Measurements from ENCODE around the gene DNAI1.
A peak's percentile ranks its signal among the peaks of the same experiment; 100 is the strongest.

Gene DNAI1

GRCh38 chr9:34442770-34443169, 15.8 kb upstream of the DNAI1 start:
- H3K27me3 ChIP-seq (ENCODE audit: insufficient read depth, poor library complexity, severe bottlenecking): no peaks in the 10 kb centered on the region
- no peak overlapping the region for H3K4me3 ChIP-seq (replicated peaks; ENCODE audit: insufficient read depth, low read length)
- DNase-seq (ENCODE audit: low read depth in 1 of 2, low spot score in 1 of 2): no peak
- TF ChIP-seq SPI1 (IDR thresholded peaks at IDR 0.05; ENCODE audit: borderline replicate concordance, low read depth) (no peak), GABPA (IDR thresholded peaks at IDR 0.05; ENCODE audit: low read depth) (no peak), POLR2AphosphoS5 (IDR thresholded peaks at IDR 0.05; ENCODE audit: low read depth) (no peak), CTCF (IDR thresholded peaks at IDR 0.05; ENCODE audit: insufficient read depth, low read length) (no peak), REST (IDR thresholded peaks at IDR 0.05; ENCODE audit: insufficient replicate concordance, low read depth) (no peak)
- H3K27ac ChIP-seq (replicated peaks): no peak overlapping the region

GRCh38 chr9:34443533-34443932, 15.1 kb upstream of the DNAI1 start:
- Histone ChIP-seq H3K27me3 (ENCODE audit: insufficient read depth, poor library complexity, severe bottlenecking) (no peaks in the 10 kb centered on the region), H3K4me3 (replicated peaks; ENCODE audit: insufficient read depth, low read length) (no peak overlapping the region), H3K27ac (replicated peaks) (no peak overlapping the region)
- no peak for DNase-seq (ENCODE audit: low read depth in 1 of 2, low spot score in 1 of 2)
- TF ChIP-seq POLR2AphosphoS5 (IDR thresholded peaks at IDR 0.05; ENCODE audit: low read depth): no peak
- no peak for TF ChIP-seq SPI1 (IDR thresholded peaks at IDR 0.05; ENCODE audit: borderline replicate concordance, low read depth)
- no peak for TF ChIP-seq REST (IDR thresholded peaks at IDR 0.05; ENCODE audit: insufficient replicate concordance, low read depth)
- TF ChIP-seq GABPA (IDR thresholded peaks at IDR 0.05; ENCODE audit: low read depth): no peak
- no peak for TF ChIP-seq CTCF (IDR thresholded peaks at IDR 0.05; ENCODE audit: insufficient read depth, low read length)

GRCh38 chr9:34443976-34444375, 14.6 kb upstream of the DNAI1 start:
- no peak overlapping the region for H3K4me3 ChIP-seq (replicated peaks; ENCODE audit: insufficient read depth, low read length)
- no peak for DNase-seq (ENCODE audit: low read depth in 1 of 2, low spot score in 1 of 2)
- no peak overlapping the region for H3K27ac ChIP-seq (replicated peaks)
- TF ChIP-seq REST (IDR thresholded peaks at IDR 0.05; ENCODE audit: insufficient replicate concordance, low read depth) (no peak), GABPA (IDR thresholded peaks at IDR 0.05; ENCODE audit: low read depth) (no peak), CTCF (IDR thresholded peaks at IDR 0.05; ENCODE audit: insufficient read depth, low read length) (no peak), SPI1 (IDR thresholded peaks at IDR 0.05; ENCODE audit: borderline replicate concordance, low read depth) (peak; percentile 68), POLR2AphosphoS5 (IDR thresholded peaks at IDR 0.05; ENCODE audit: low read depth) (no peak)
- H3K27me3 ChIP-seq (ENCODE audit: insufficient read depth, poor library complexity, severe bottlenecking): no peaks in the 10 kb centered on the region
